ENCODE results near the gene C1orf50.

The C1orf50 gene

GRCh38 chr1:42774928-42775526 lies 8.0 kb downstream of the C1orf50 start:
- TF ChIP-seq CTCF (conservative IDR thresholded peaks at IDR 0.05; ENCODE audit: low read depth, low read length) = no peak
- H3K4me3 ChIP-seq (ENCODE audit: low read length) = no peak overlapping the region
- no peak for DNase-seq (ENCODE audit: low read depth)

DNA sequence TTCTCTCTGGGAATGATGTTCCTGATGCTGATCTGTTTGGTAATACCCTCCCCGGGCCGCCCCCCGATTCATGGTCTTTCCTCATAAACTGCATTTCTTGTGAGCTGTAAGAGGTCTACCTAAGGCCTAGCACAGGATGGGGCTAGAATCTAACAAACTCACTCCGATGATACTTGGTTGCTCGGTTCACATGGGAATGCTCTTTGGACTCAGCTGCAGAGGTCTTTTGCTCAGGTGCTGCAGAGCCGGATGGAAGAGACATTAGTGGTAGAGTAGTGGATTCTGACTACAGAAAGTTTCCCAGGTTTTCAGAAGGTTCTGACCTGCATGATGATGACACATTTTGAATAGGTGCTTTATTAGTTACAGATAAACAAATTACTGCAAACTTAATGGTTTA lies 9.5 kb downstream of the C1orf50 start:
- H3K4me3 ChIP-seq (ENCODE audit: low read length) = no peak overlapping the region
- no peak for DNase-seq (ENCODE audit: low read depth)

GRCh38 chr1:42777852-42778251 lies 10.8 kb downstream of the C1orf50 start:
- no peak overlapping the region for H3K4me3 ChIP-seq (ENCODE audit: low read length)
- no peak for DNase-seq (ENCODE audit: low read depth)
- peak; percentile 84 for TF ChIP-seq CTCF (conservative IDR thresholded peaks at IDR 0.05; ENCODE audit: low read depth, low read length)

More for the DNA sequence above, 9.5 kb downstream of the C1orf50 start:
- no peak for TF ChIP-seq CTCF (conservative IDR thresholded peaks at IDR 0.05; ENCODE audit: low read depth, low read length)

DNA sequence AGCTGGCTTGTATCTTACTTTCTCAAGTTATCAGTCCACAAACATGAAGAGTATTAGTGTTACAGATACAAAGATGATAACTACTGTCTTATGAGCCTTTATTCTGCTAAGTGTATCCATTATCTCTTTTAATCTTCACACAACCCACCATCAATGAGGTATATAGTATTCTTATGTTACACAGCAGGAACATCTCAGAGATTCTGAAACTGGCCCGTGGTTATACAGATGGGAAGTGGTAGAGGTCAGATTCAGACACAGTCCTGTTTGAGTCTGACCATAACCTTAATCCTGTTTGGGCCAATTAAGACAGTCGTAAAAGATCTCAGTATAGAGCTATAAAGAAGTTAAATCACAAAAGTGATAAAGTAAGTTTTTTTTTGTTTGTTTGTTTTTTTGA lies 12.7 kb downstream of the C1orf50 start:
- no peak overlapping the region for H3K4me3 ChIP-seq (ENCODE audit: low read length)
- no peak for TF ChIP-seq CTCF (conservative IDR thresholded peaks at IDR 0.05; ENCODE audit: low read depth, low read length)
- DNase-seq (ENCODE audit: low read depth) = no peak

- no peak overlapping the region for H3K4me3 ChIP-seq (ENCODE audit: low read length)
- no peak for DNase-seq (ENCODE audit: low read depth)
- no peak for TF ChIP-seq CTCF (conservative IDR thresholded peaks at IDR 0.05; ENCODE audit: low read depth, low read length)
Observed at GRCh38 chr1:42780176-42780575, 13.1 kb downstream of the C1orf50 start.

- TF ChIP-seq CTCF (conservative IDR thresholded peaks at IDR 0.05; ENCODE audit: low read depth, low read length) = no peak
- H3K4me3 ChIP-seq (ENCODE audit: low read length) = no peak overlapping the region
- no peak for DNase-seq (ENCODE audit: low read depth)
Observed at GRCh38 chr1:42783092-42783491, 16.0 kb downstream of the C1orf50 start.

DNA sequence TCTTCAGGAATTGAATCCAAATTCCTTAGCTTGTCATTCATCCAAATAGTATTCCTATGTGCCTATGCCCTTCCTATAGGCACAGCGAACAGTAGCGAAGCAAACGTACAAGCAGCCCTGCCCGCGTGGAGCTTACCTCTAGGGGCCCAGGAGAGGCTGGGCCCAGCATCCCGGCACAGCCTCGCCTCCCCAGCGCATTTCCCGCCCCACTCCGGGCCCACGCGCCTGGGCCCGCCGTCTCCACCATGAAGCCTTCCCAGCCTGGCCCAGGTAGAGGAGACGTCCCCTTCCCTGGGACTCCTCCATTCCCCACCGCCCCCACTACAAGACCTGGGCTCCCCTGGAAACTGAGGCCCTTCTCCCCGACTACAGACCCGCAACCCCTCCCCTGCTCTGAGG lies 17.5 kb downstream of the C1orf50 start:
- DNase-seq (ENCODE audit: low read depth) = no peak
- H3K4me3 ChIP-seq (ENCODE audit: low read length) = peak overlapping the region; percentile 37
- no peak for TF ChIP-seq CTCF (conservative IDR thresholded peaks at IDR 0.05; ENCODE audit: low read depth, low read length)

All from retinal pigment epithelial cell (primary cell).